Measurements from ENCODE around the gene KIRREL3. TPM values are rescaled to one million over a fixed set of nuclear protein-coding genes. Genes with fewer than 3 reads are reported as not detected.

KIRREL3 gene
- total and polyA plus RNA-seq, 4 donors = 0.02 to 0.71 (median 0.15) TPM; not detected in 1

GRCh38 chr11:126654886-126655806 is 345.4 kb downstream of the KIRREL3 start:
- H3K27ac ChIP-seq (ENCODE audit: low read depth in 1 of 2, low read length in 1 of 2) = no peak overlapping the region
- 52 to 56% methylated on average over 12 of the region's 12 CpGs for WGBS, 2 donors
- no peak overlapping the region for H3K9ac ChIP-seq (ENCODE audit: insufficient read depth in 1 of 2, low read length in 2 of 2)
- no peaks in the 10 kb centered on the region for H3K9me3 ChIP-seq (ENCODE audit: control insufficient read depth in 4 of 4, insufficient read depth in 3 of 4, low read length in 3 of 4)
- DNase-seq (no peak), ATAC-seq (ENCODE audit: insufficient read depth, low FRiP score) (no peak)
- no peaks in the 10 kb centered on the region for H3K27me3 ChIP-seq (ENCODE audit: control insufficient read depth in 3 of 3, insufficient read depth in 3 of 3, low read length in 2 of 3)
- H3K4me3 ChIP-seq = no peak overlapping the region
- no peaks in the 10 kb centered on the region for H3K4me1 ChIP-seq (ENCODE audit: control insufficient read depth in 5 of 5, insufficient read depth in 5 of 5, low read length in 5 of 5)
- no peak for TF ChIP-seq CTCF (IDR thresholded peaks at IDR 0.05; ENCODE audit: control extremely low read depth, extremely low read depth)
- H3K36me3 ChIP-seq (ENCODE audit: control insufficient read depth in 4 of 4, insufficient read depth in 4 of 4, low read length in 4 of 4) = no peaks in the 10 kb centered on the region

GRCh38 chr11:126653040-126653439 is 347.5 kb downstream of the KIRREL3 start:
- H3K9ac ChIP-seq (ENCODE audit: insufficient read depth in 1 of 2, low read length in 2 of 2) = no peak overlapping the region
- H3K4me1 ChIP-seq (ENCODE audit: control insufficient read depth in 5 of 5, insufficient read depth in 5 of 5, low read length in 5 of 5) = no peaks in the 10 kb centered on the region
- H3K36me3 ChIP-seq (ENCODE audit: control insufficient read depth in 4 of 4, insufficient read depth in 4 of 4, low read length in 4 of 4) = no peaks in the 10 kb centered on the region
- no peaks in the 10 kb centered on the region for H3K9me3 ChIP-seq (ENCODE audit: control insufficient read depth in 4 of 4, insufficient read depth in 3 of 4, low read length in 3 of 4)
- ATAC-seq (ENCODE audit: insufficient read depth, low FRiP score) (no peak), DNase-seq (no peak)
- H3K4me3 ChIP-seq = no peak overlapping the region
- no peak for TF ChIP-seq CTCF (IDR thresholded peaks at IDR 0.05; ENCODE audit: control extremely low read depth, extremely low read depth)
- 84 to 89% methylated on average over 8 of the region's 8 CpGs for WGBS, 2 donors
- no peaks in the 10 kb centered on the region for H3K27me3 ChIP-seq (ENCODE audit: control insufficient read depth in 3 of 3, insufficient read depth in 3 of 3, low read length in 2 of 3)
- H3K27ac ChIP-seq (ENCODE audit: low read depth in 1 of 2, low read length in 1 of 2) = no peak overlapping the region

- no peaks in the 10 kb centered on the region for H3K4me1 ChIP-seq (ENCODE audit: control insufficient read depth in 5 of 5, insufficient read depth in 5 of 5, low read length in 5 of 5)
- ATAC-seq (ENCODE audit: insufficient read depth, low FRiP score) (no peak), DNase-seq (no peak)
- no peak overlapping the region for H3K4me3 ChIP-seq
- no peaks in the 10 kb centered on the region for H3K27me3 ChIP-seq (ENCODE audit: control insufficient read depth in 3 of 3, insufficient read depth in 3 of 3, low read length in 2 of 3)
- no peaks in the 10 kb centered on the region for H3K36me3 ChIP-seq (ENCODE audit: control insufficient read depth in 4 of 4, insufficient read depth in 4 of 4, low read length in 4 of 4)
- 60 to 77% methylated on average over 5 of the region's 5 CpGs for WGBS, 2 donors
- no peak overlapping the region for H3K27ac ChIP-seq (ENCODE audit: low read depth in 1 of 2, low read length in 1 of 2)
- no peak overlapping the region for H3K9ac ChIP-seq (ENCODE audit: insufficient read depth in 1 of 2, low read length in 2 of 2)
- TF ChIP-seq CTCF (IDR thresholded peaks at IDR 0.05; ENCODE audit: control extremely low read depth, extremely low read depth) = no peak
- H3K9me3 ChIP-seq (ENCODE audit: control insufficient read depth in 4 of 4, insufficient read depth in 3 of 4, low read length in 3 of 4) = no peaks in the 10 kb centered on the region
Observed at GRCh38 chr11:126647735-126648134, 352.8 kb downstream of the KIRREL3 start.
